Fibroblast of villous mesenchyme (primary cell): ENCODE results near the gene TPX2. TPM values are rescaled to one million over a fixed set of nuclear protein-coding genes. Genes with fewer than 3 reads are reported as not detected.

Experiments
- DNase-seq: peaks from one replicate; pipeline ENCODE4 v3.0.0-alpha.2; 2010; ENCODE audit warnings: low read depth
- H3K4me3 ChIP-seq: 2 replicates; pipeline ENCODE4 v1.5.1; 2011; ENCODE audit warnings: low read depth, mild to moderate bottlenecking, low read length
- CTCF ChIP-seq: IDR thresholded peaks from 2 replicates; pipeline ENCODE4 v1.5.1; 2012; ENCODE audit warnings: low read depth, mild to moderate bottlenecking, low read length; ENCODE audit not compliant: insufficient read depth
- total RNA-seq: library from RNA; depleted of rRNA; stranded (reverse); fragments of >200 nt; gene quantifications from 2 replicates; pipeline ENCODE4 v1.2.3, GENCODE V29; 2012

TPX2 gene
- total RNA-seq, 1 donor, result 62.2 TPM

- H3K4me3 ChIP-seq, result no peak overlapping the region
- no peak for DNase-seq
- TF ChIP-seq CTCF, result no peak
Measured at GRCh38 chr20:31801508-31801907, 62.4 kb downstream of the TPX2 start.

- no peak for TF ChIP-seq CTCF
- no peak overlapping the region for H3K4me3 ChIP-seq
- no peak for DNase-seq
Measured at GRCh38 chr20:31803552-31804291, 64.6 kb downstream of the TPX2 start.

GRCh38 chr20:31806564-31807355 lies 67.7 kb downstream of the TPX2 start:
- TF ChIP-seq CTCF, result no peak
- DNase-seq, result no peak
- no peak overlapping the region for H3K4me3 ChIP-seq

- H3K4me3 ChIP-seq, result no peak overlapping the region
- DNase-seq, result no peak
- no peak for TF ChIP-seq CTCF
Measured at GRCh38 chr20:31808481-31808880, 69.4 kb downstream of the TPX2 start.

GRCh38 chr20:31809661-31810060 lies 70.6 kb downstream of the TPX2 start:
- H3K4me3 ChIP-seq, result no peak overlapping the region
- no peak for TF ChIP-seq CTCF
- DNase-seq, result no peak

- no peak overlapping the region for H3K4me3 ChIP-seq
- no peak for DNase-seq
- TF ChIP-seq CTCF, result no peak
Measured at GRCh38 chr20:31811198-31811597, 72.1 kb downstream of the TPX2 start.
